Activated T-cell treated with anti-CD3 and anti-CD28 coated beads, Interleukin-2, amount 50 U/mL, for 24 hours (primary cell): ENCODE results near the gene P2RX2.

Experiments
- DNase-seq: peaks from one replicate; pipeline ENCODE4 v3.0.0-alpha.2; 2020
- H3K27ac Mint-ChIP-seq: 2 replicates; pipeline ENCODE4 v1.8.0; 2020; ENCODE audit warnings: mild to moderate bottlenecking, mixed read lengths
- H3K27me3 Mint-ChIP-seq: 2 replicates; pipeline ENCODE4 v1.8.0; 2020; ENCODE audit warnings: mixed read lengths
- H3K36me3 Mint-ChIP-seq: 2 replicates; pipeline ENCODE4 v1.8.0; 2020; ENCODE audit warnings: low read depth, mixed read lengths
- H3K4me1 Mint-ChIP-seq: 2 replicates; pipeline ENCODE4 v1.8.0; 2020; ENCODE audit warnings: low read depth, mixed read lengths
- H3K4me3 Mint-ChIP-seq: 2 replicates; pipeline ENCODE4 v1.8.0; 2020; ENCODE audit warnings: mild to moderate bottlenecking, moderate library complexity, mixed read lengths
- H3K9me3 Mint-ChIP-seq: 2 replicates; pipeline ENCODE4 v1.8.0; 2020; ENCODE audit warnings: mixed read lengths

The P2RX2 gene

DNA sequence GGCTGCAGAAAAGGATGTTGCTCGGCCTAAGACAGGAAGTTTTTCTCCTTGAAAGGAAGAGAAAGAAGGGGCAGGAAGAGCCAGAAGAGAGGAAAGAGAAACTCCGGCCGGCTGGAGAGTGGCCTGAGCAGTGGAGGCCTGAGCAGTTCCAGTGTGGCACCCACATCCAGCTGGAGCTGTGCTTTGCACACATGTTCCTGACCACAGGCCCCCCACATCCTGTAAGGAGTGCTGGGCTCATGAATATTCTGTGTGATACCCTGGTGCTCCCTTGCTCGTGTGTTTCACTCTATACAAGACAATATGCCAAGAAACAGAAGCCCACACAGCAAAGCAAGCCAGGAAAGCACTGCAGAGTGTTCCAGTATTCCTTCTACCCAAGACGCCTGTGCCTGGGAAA is 41.5 kb downstream of the P2RX2 start:
- Mint-ChIP-seq H3K4me3 (no peak overlapping the region), H3K4me1 (peaks cover 26% of the 10 kb centered on the region), H3K36me3 (peaks cover 99% of the 10 kb centered on the region), H3K27me3 (no peaks in the 10 kb centered on the region), H3K9me3 (no peaks in the 10 kb centered on the region), H3K27ac (peak overlapping the region; percentile 65)
- no peak for DNase-seq

DNA sequence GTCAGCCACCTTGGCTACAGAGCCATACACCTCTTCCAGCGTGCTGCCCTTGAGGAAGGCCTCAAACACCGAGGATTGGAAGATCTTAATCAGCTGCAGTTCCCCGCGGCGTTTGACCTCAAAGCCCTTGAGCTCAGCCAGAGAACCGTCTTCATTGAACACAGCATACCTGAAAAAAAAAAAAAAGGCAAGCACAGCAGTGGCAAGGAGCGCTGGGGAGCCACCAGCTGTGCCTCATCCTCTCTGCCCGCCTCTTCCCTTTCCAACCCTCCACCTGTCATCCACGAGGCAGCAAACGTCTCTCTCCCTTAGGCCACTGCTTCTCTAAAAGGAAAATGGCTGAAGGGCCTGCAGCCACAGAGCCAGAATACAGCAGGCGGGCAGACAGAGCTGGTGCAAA is 42.4 kb downstream of the P2RX2 start:
- Mint-ChIP-seq H3K9me3 (no peaks in the 10 kb centered on the region), H3K36me3 (peaks cover 100% of the 10 kb centered on the region), H3K4me1 (peaks cover 26% of the 10 kb centered on the region), H3K27ac (peak overlapping the region; percentile 65), H3K4me3 (no peak overlapping the region), H3K27me3 (no peaks in the 10 kb centered on the region)
- DNase-seq = no peak

DNA sequence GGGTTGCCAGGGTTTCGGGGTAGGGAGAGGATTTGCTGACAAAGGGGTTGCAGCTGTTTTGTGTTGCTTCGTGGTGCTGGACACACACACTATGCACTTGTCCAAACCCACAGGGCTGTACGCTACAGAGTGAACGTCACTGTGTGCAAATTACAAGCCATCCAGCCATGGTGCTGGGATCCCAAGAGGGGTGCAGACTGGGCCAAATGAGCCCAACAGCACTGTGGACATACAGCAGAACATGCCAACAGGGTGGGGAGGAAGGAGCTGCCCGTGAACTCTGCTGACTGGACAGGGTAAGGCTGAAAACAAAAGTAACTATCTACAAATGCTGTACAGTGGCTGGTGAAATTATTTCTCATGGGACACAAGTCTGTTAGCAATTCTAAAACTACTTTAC is 43.4 kb downstream of the P2RX2 start:
- Mint-ChIP-seq H3K9me3 (no peaks in the 10 kb centered on the region), H3K4me3 (no peak overlapping the region), H3K4me1 (peaks cover 26% of the 10 kb centered on the region), H3K36me3 (peaks cover 100% of the 10 kb centered on the region), H3K27me3 (no peaks in the 10 kb centered on the region), H3K27ac (no peak overlapping the region)
- no peak for DNase-seq

DNA sequence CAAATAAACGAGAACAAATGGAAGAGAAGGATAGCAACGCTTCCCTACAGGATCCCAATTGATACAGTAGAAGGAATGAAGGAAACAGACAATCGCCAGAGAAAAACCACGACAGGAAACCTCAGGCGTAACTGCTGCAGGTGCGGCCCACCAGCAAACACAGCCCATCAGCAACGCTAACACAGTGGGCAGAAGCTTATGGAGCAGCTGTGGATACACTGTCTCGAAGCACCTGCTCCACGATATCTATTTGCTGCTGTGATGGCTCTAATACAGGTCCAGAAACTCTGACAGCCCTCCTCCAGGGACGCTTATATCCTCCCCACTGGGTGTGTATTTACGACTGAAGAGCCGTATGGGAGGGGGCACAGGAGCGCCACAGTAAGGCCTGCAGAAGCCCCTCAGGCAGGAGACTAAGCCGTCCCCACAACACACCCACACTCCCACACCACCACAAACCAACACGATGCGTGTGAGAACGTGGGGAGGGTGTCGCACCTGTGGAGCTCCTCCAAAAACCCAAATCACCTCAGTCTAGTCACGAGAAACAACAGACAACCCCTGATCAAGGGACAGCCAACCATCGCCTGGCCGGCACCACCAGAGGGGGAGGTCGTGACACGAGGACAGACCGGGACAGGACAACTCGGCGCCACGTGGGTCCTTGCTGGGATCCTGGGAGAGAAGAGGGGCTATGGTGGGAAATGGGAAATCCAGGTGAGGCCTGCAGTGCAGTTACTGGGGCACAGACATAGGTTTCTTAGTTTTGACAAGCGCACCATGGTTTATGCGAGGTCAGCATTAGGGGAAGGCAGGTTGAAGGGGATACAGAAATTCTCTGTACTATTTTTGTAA is 44.6 kb downstream of the P2RX2 start:
- Mint-ChIP-seq H3K4me1 (peaks cover 26% of the 10 kb centered on the region), H3K27ac (peak overlapping the region; percentile 23)

DNA sequence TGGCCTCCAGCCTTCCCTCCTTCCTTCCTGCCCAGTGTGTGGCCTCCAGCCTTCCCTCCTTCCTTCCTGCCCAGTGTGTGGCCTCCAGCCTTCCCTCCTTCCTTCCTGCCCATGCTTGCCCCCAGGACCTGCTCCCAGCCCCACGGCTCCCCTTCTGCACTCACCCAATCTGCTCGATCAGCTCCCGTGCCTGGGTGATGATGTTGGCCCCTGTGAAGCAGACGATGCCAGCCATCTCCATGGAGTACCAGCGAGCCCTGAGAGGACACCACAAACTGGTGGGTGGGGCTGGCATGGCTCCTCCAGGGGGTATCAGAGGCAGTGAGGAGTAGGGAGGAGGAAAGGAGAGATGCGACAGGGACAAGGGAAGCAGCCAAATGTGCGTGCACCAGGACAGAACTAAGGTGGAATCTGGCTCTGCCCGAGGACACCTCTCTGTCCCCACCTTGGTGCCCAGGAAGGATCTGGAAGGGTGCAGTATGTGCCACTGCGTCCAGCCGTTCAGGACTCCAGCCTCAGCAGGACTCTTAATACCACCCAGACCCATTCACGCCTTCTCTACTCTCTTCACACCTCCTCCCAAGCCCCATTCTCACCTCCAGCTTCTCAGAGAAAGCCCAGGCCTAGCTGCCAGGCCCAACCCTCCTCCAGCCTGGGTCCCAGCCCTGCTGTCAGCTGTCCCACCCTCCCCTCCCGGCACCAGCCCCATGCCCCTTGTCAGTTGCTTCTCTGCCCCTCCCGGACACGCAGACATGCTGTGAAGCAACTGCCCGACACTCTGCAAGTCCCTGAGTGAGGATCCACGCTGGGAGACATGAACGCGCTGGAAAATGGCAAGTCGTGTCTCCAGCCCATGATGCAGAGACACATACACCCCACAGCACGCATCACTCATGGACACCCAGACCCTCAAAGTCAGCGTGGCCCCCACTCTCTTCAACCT is 45.9 kb downstream of the P2RX2 start:
- peak overlapping the region; percentile 38 for H3K27ac Mint-ChIP-seq
- H3K36me3 Mint-ChIP-seq = peaks cover 100% of the 10 kb centered on the region

More for the DNA sequence above, 44.6 kb downstream of the P2RX2 start:
- Mint-ChIP-seq H3K36me3 (peaks cover 100% of the 10 kb centered on the region), H3K9me3 (no peaks in the 10 kb centered on the region), H3K4me3 (no peak overlapping the region), H3K27me3 (no peaks in the 10 kb centered on the region)
- no peak for DNase-seq

DNA sequence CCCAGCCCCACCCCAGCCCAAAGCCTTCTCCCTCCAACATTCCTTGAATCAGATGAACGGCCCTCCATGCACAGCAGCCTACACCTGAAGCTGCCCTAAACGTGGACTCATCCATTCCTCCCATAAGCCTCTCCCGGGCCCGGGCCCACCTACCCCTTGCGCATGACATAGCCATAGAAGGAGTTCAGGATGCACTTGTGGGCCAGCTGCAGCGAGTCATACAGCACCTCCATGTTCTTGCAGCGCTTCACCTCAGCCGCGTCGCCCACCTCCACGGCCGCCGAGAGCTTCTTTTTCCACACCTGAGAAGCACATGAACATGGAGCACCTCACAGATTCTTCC is 46.5 kb downstream of the P2RX2 start:
- no peak for DNase-seq
- Mint-ChIP-seq H3K9me3 (no peaks in the 10 kb centered on the region), H3K27ac (peak overlapping the region; percentile 56), H3K36me3 (peaks cover 100% of the 10 kb centered on the region), H3K4me1 (peaks cover 22% of the 10 kb centered on the region), H3K27me3 (no peaks in the 10 kb centered on the region), H3K4me3 (no peak overlapping the region)

More for the DNA sequence above, 45.9 kb downstream of the P2RX2 start:
- peaks cover 26% of the 10 kb centered on the region for H3K4me1 Mint-ChIP-seq
- DNase-seq = no peak
- no peak overlapping the region for H3K4me3 Mint-ChIP-seq
- no peaks in the 10 kb centered on the region for H3K27me3 Mint-ChIP-seq
- no peaks in the 10 kb centered on the region for H3K9me3 Mint-ChIP-seq

DNA sequence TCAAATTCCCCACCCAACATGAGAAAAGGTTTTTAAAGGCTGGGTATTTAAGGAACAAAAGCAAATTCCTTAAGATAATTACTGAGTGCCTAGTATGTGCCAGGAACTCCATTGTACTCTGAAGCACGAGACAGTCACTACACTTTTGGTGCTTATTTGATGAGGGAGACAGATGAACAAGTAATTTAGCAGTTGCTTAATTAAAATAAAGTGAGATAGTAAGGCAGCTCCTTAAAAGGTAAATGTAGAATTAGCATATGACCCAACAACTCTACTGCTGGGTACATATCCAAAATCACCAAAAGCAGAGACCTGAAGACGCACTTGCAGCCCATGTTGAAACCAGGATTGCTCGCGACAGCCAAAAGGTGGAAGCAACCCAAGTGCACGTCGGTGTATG is 47.2 kb downstream of the P2RX2 start:
- DNase-seq = no peak
- Mint-ChIP-seq H3K36me3 (peaks cover 96% of the 10 kb centered on the region), H3K27ac (no peak overlapping the region), H3K27me3 (no peaks in the 10 kb centered on the region), H3K9me3 (no peaks in the 10 kb centered on the region), H3K4me3 (no peak overlapping the region), H3K4me1 (peaks cover 16% of the 10 kb centered on the region)

DNA sequence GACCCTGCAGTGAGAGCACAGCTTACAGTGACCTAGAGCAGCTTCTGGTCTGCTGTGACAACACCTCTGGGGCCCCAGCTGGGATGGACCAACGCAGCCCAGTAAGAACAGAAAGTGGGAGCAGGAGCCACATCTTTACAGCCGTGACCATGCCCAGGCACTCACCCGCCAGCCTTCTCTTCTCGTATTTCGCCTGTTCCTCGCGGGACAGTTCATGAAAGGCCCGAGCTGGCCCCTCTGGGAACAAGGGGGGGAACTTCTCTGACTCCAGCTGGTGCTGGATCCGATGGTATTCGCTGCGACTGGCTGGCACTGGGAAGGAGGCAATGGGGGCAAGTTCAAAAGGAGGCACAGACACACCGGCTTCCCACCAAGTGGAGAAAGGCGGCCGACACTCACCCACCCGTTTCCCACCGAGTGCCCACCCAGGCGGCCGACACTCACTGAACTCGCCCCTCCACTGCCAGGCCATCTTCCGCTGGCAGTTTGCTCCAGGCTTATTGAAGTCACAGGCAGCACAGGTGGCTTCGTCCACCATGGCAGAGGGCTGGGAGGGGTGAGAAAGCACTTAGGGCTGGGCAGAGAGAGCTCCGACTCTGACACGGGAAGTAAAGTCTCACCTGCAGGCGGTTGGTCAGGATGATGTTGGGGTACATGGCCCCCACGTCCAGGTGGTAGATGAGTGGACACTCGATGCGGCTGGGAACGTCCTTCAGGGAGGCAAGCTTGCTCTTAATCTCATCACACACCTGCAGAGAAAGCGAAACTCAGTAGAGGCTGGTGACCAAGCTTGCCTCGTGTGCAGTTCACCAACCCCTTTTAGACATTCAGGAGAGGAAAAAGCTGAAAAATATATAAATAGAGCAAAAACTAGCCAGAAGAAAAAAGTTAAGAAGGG is 49.9 kb downstream of the P2RX2 start:
- Mint-ChIP-seq H3K36me3 (peaks cover 96% of the 10 kb centered on the region), H3K4me3 (no peak overlapping the region), H3K4me1 (no peaks in the 10 kb centered on the region), H3K9me3 (no peaks in the 10 kb centered on the region), H3K27me3 (no peaks in the 10 kb centered on the region), H3K27ac (no peak overlapping the region)
- DNase-seq = no peak

DNA sequence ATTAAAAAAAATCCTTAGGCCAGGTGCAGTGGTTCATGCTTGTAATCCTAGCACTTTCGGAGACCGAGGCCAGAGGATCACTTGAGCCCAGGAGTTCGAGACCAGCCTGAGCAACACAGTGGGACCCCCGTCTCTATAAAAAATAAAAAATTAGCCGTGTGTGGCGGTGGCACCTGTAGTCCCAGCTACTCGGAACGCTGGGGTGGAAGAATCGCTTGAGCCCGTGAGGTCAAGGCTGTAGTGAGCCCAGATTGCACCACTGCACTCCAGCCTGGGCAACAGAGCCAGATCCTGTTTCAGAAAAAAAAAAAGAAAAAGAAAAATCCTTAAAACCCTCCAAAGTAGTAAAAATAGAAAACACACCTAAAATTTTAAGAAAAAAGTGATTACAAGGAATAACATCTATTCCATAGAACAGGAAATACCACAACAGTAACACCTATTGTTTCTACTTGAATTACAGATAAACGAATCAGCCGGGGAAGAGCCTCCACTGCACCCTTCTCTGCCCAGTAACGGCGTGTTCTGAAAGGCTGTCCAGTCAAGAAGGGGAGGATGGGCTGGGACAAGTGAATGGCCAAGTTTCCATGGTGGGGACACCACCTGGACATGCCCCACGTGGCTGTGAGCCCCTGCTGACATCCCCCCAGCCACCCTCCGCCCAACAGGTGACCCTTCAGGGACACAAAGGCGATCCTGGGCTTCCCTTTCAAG is 50.7 kb downstream of the P2RX2 start:
- Mint-ChIP-seq H3K9me3 (no peaks in the 10 kb centered on the region), H3K27me3 (no peaks in the 10 kb centered on the region), H3K4me1 (no peaks in the 10 kb centered on the region), H3K4me3 (no peak overlapping the region), H3K27ac (no peak overlapping the region), H3K36me3 (peaks cover 95% of the 10 kb centered on the region)
- no peak for DNase-seq
